Lower lobe of right lung (tissue), 2 donors: ENCODE measurements around the gene PSMD6. TPM values are rescaled to one million over a fixed set of nuclear protein-coding genes. Genes with fewer than 3 reads are reported as not detected.

ENCODE experiments used
- ATAC-seq, 2 donors: fragments of 200-7000 bp; cut with Tn5 transposase; one replicate each; pipeline ENCODE4 v1.9.1; 2020 to 2022; ENCODE audit warnings: mild to moderate bottlenecking in 2 of 2, moderate library complexity in 2 of 2
- DNase-seq: peaks from one replicate; pipeline ENCODE4 v3.0.0-alpha.2; 2020
- H3K27ac ChIP-seq: fragments of 200-600 bp; one replicate; pipeline ENCODE4 v1.8.0; 2022
- H3K27me3 ChIP-seq: fragments of 200-600 bp; one replicate; pipeline ENCODE4 v1.8.0; 2022; ENCODE audit warnings: low read depth
- H3K36me3 ChIP-seq: fragments of 200-600 bp; one replicate; pipeline ENCODE4 v1.8.0; 2022; ENCODE audit warnings: mild to moderate bottlenecking
- H3K4me1 ChIP-seq: fragments of 200-600 bp; one replicate; pipeline ENCODE4 v1.8.0; 2022
- H3K4me3 ChIP-seq: fragments of 200-600 bp; one replicate; pipeline ENCODE4 v1.8.0; 2022; ENCODE audit warnings: mild to moderate bottlenecking
- H3K9me3 ChIP-seq: fragments of 200-600 bp; one replicate; pipeline ENCODE4 v1.8.0; 2022
- CTCF ChIP-seq: fragments of 200-600 bp; IDR thresholded peaks from one replicate; pipeline ENCODE4 v1.8.0; 2022; ENCODE audit warnings: antibody characterized with exemption, mild to moderate bottlenecking
- intact Hi-C: fragments of 100-400 bp; cut with DNase I; formaldehyde crosslinking; loops from one replicate; pipeline ENCODE4 v1.11.0; 2022
- total RNA-seq: library from RNA; stranded (reverse); fragmentation: NEBNext Ultra II Directional; extraction: Animal tissue kit (Norgen Biotek cat#: 25700); gene quantifications from one replicate; pipeline ENCODE4 v1.2.1, GENCODE V29; 2021
- donor health status: DM: no; HTN: yes; CAD: no; lungs with severe emphysema.

The PSMD6 gene
- total RNA-seq, 1 donor from 2014 or later = 51.1 TPM

GRCh38 chr3:63980019-63980418 lies 43.3 kb downstream of the PSMD6 start:
- Histone ChIP-seq H3K9me3 (no peaks in the 10 kb centered on the region), H3K4me1 (peaks cover 75% of the 10 kb centered on the region), H3K27ac (peak overlapping the region; percentile 61), H3K27me3 (no peaks in the 10 kb centered on the region), H3K4me3 (peak overlapping the region; percentile 20), H3K36me3 (peaks cover 46% of the 10 kb centered on the region)
- DNase-seq (no peak), ATAC-seq (no peak)
- intact Hi-C loops = no loop called here
- no peak for TF ChIP-seq CTCF

- peak overlapping the region; percentile 20 for H3K4me3 ChIP-seq
- peaks cover 83% of the 10 kb centered on the region for H3K4me1 ChIP-seq
- ATAC-seq = peak; percentile 64 to 77
- DNase-seq = no peak
- no peak for TF ChIP-seq CTCF
- H3K27ac ChIP-seq = peak overlapping the region; percentile 61
- intact Hi-C loops = no loop called here
- H3K36me3 ChIP-seq = peaks cover 39% of the 10 kb centered on the region
- no peaks in the 10 kb centered on the region for H3K27me3 ChIP-seq
- H3K9me3 ChIP-seq = no peaks in the 10 kb centered on the region
These were observed 44.0 kb downstream of the PSMD6 start for GRCh38 chr3:63979093-63979885.

GRCh38 chr3:63977893-63978292 lies 45.4 kb downstream of the PSMD6 start:
- intact Hi-C loops = no loop called here
- ATAC-seq = no peak
- TF ChIP-seq CTCF = no peak
- Histone ChIP-seq H3K27ac (no peak overlapping the region), H3K36me3 (peaks cover 28% of the 10 kb centered on the region), H3K4me1 (peaks cover 96% of the 10 kb centered on the region), H3K4me3 (no peak overlapping the region), H3K9me3 (no peaks in the 10 kb centered on the region), H3K27me3 (no peaks in the 10 kb centered on the region)
- no peak for DNase-seq

GRCh38 chr3:63976872-63977200 lies 46.5 kb downstream of the PSMD6 start:
- TF ChIP-seq CTCF = no peak
- Histone ChIP-seq H3K27ac (peak overlapping the region; percentile 40), H3K4me3 (no peak overlapping the region), H3K9me3 (no peaks in the 10 kb centered on the region), H3K27me3 (no peaks in the 10 kb centered on the region), H3K4me1 (peaks cover 99% of the 10 kb centered on the region), H3K36me3 (peaks cover 19% of the 10 kb centered on the region)
- no peak for ATAC-seq
- intact Hi-C loops = no loop called here
- DNase-seq = no peak

- no peak for TF ChIP-seq CTCF
- H3K27ac ChIP-seq = peak overlapping the region; percentile 40
- no peaks in the 10 kb centered on the region for H3K9me3 ChIP-seq
- peaks cover 100% of the 10 kb centered on the region for H3K4me1 ChIP-seq
- H3K4me3 ChIP-seq = no peak overlapping the region
- intact Hi-C loops = no loop called here
- peaks cover 15% of the 10 kb centered on the region for H3K36me3 ChIP-seq
- DNase-seq (no peak), ATAC-seq (peak; percentile 43 to 63)
- H3K27me3 ChIP-seq = no peaks in the 10 kb centered on the region
These were observed 47.0 kb downstream of the PSMD6 start for GRCh38 chr3:63976161-63976871.
